Stimulated activated CD4-positive, alpha-beta T cell treated with anti-CD3 and anti-CD28 coated beads, Interleukin-4, amount 100 ng/mL, for 48 hours (primary cell): ENCODE data around the gene VEGFA.

Experiments used
- DNase-seq, 2 donors: peaks; one replicate each; pipeline ENCODE4 v3.0.0-alpha.2; 2020; ENCODE audit warnings: low read depth in 2 of 2

VEGFA gene

GRCh38 chr6:43769526-43770371 lies at the start of gene VEGFA:
Gene VEGFA, plus strand, starts transcription at chr6:43770211.
- DNase-seq: peak; percentile 85 to 90

- DNase-seq: no peak
These were observed 49.0 kb upstream of the VEGFA start for GRCh38 chr6:43720999-43721398.

- DNase-seq: no peak
These were observed 47.0 kb upstream of the VEGFA start for GRCh38 chr6:43722920-43723545.

GRCh38 chr6:43723737-43724295 lies 46.2 kb upstream of the VEGFA start:
- peak; percentile 68 for DNase-seq

GRCh38 chr6:43724354-43724753 lies 45.7 kb upstream of the VEGFA start:
- no peak for DNase-seq

GRCh38 chr6:43724914-43725642 lies 44.9 kb upstream of the VEGFA start:
- DNase-seq: peak; percentile 71 to 72

GRCh38 chr6:43725643-43726580 lies 44.1 kb upstream of the VEGFA start:
- DNase-seq: no peak

GRCh38 chr6:43727634-43728033 lies 42.4 kb upstream of the VEGFA start:
- DNase-seq: no peak

- no peak for DNase-seq
These were observed 41.4 kb upstream of the VEGFA start for GRCh38 chr6:43728586-43728985.

GRCh38 chr6:43729537-43729936 lies 40.5 kb upstream of the VEGFA start:
- DNase-seq: no peak

- DNase-seq: no peak
These were observed 39.4 kb upstream of the VEGFA start for GRCh38 chr6:43730634-43731033.

- DNase-seq: no peak
These were observed 36.3 kb upstream of the VEGFA start for GRCh38 chr6:43733471-43734293.

- no peak for DNase-seq
These were observed 35.7 kb upstream of the VEGFA start for GRCh38 chr6:43734294-43734665.

GRCh38 chr6:43735642-43736199 lies 34.3 kb upstream of the VEGFA start:
- no peak for DNase-seq

- DNase-seq: no peak
These were observed 33.7 kb upstream of the VEGFA start for GRCh38 chr6:43736211-43736786.

- DNase-seq: no peak
These were observed 33.2 kb upstream of the VEGFA start for GRCh38 chr6:43736844-43737243.

- DNase-seq: no peak
These were observed 32.5 kb upstream of the VEGFA start for GRCh38 chr6:43737272-43738081.

- DNase-seq: no peak
These were observed 31.7 kb upstream of the VEGFA start for GRCh38 chr6:43738267-43738676.
